GM19467 (cell line): ENCODE measurements around the gene DAZAP1.
A peak's percentile ranks its signal among the peaks of the same experiment; 100 is the strongest.

Experiments
- ATAC-seq: cut with Tn5 transposase; IDR thresholded peaks from one replicate; pipeline ENCODE4 v1.9.1; 2021; ENCODE audit warnings: mild to moderate bottlenecking, moderate library complexity; ENCODE audit not compliant: unreplicated experiment

The DAZAP1 gene

GRCh38 chr19:1377176-1377964 is 30.0 kb upstream of the DAZAP1 start:
- ATAC-seq: no peak

- ATAC-seq: no peak
These were observed 29.2 kb upstream of the DAZAP1 start for GRCh38 chr19:1377965-1378785.

DNA sequence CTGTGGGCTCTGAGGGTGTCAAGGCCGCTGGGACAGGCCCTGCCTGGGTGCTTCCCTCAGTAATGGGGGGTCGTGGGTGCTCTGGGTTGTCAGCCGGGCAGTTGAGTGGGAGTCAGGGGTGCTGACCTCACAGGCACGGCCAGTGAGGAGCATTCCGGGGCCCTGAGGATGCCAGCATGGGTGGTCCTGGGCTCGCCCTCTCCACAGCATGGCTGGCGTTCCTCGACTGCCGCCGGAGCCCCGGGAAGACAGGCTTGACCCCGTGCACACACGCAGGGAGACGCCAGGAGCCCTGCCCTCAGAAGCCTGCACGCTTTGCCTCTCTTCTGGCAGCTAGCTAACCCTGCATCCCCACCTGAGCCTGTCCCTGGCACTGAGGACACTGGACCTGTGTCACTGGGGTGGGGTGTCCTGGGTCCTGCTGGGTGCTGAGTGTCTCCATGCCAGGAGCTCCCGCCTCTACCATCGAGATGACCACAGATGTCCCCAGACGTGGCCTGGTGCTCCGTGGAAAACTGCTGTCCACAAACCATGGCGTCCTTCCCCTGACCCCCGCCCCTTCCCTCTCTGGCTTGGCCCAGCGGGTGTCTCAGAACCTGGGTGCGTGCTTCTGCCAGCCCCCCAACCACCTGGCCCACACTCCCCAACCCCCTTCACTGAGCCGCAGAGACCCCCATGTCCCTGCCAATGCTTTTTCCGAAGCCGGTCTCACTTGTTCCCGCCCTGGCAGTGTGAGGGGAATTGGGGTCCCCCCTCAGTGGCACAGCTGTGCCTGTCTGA is 28.1 kb upstream of the DAZAP1 start:
- no peak for ATAC-seq

GRCh38 chr19:1379961-1380489 is 27.4 kb upstream of the DAZAP1 start:
- no peak for ATAC-seq

DNA sequence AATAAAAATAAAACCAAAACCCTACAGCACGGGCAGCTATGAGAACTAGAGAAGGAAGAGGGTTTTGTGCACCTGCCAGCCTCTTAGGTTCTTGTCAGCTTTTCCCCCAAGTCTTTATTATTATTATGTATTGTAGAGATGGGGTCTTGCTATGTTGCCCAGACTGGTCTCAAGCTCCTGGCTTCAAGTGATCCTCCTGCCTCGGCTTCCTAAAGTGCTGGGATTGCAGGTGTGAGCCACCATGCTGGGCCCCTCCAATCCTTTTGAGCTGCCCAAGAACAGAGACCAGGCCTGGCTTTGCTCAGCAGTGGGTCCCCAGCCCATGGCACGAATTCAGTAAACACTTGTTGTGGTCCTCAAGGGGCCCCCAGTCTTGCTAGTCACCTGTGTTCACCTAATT is 25.1 kb upstream of the DAZAP1 start:
- no peak for ATAC-seq

DNA sequence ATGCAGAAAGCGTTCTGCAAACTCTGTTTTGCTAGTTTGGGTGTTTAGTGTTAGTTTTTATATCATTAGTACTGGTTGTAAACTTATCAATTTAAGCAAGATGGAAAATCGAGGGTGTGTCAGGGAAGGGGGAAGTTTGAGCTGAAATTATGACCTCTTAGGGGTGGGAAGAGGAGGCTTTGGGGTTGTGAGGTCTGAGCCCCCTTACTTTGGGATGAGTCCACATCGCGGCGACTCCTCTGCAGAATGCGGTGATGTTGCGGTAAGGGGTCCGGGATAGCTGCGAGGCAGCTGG is 24.4 kb upstream of the DAZAP1 start:
- ATAC-seq: no peak

- ATAC-seq: peak; percentile 67
These were observed 23.9 kb upstream of the DAZAP1 start, which contains the start of gene NDUFS7 for GRCh38 chr19:1383312-1384084. NDUFS7 (plus strand) TSS chr19:1383907; CDS start chr19:1383927, 20 bp downstream.

DNA sequence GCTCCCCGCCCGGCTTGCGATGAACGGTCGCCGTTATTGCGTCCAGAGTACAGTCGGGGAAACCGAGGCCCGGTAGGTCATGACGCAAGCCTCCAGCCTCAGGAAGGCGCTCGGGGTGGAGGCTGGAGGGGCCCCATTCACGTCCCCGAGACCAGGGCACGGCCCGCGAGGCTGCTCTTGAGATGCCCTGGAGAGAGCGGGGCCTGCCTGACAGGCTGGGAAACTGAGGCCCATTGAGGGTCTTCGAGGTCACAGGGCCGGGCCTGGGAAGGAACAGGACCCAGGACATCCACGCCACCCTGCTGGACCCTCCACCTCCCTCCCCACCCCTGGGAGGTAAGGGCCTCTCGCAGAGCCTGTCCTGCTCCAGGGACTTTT is 23.3 kb upstream of the DAZAP1 start:
- no peak for ATAC-seq

GRCh38 chr19:1384478-1385110 is 22.8 kb upstream of the DAZAP1 start:
- ATAC-seq: no peak

GRCh38 chr19:1385816-1386215 is 21.6 kb upstream of the DAZAP1 start:
- no peak for ATAC-seq

DNA sequence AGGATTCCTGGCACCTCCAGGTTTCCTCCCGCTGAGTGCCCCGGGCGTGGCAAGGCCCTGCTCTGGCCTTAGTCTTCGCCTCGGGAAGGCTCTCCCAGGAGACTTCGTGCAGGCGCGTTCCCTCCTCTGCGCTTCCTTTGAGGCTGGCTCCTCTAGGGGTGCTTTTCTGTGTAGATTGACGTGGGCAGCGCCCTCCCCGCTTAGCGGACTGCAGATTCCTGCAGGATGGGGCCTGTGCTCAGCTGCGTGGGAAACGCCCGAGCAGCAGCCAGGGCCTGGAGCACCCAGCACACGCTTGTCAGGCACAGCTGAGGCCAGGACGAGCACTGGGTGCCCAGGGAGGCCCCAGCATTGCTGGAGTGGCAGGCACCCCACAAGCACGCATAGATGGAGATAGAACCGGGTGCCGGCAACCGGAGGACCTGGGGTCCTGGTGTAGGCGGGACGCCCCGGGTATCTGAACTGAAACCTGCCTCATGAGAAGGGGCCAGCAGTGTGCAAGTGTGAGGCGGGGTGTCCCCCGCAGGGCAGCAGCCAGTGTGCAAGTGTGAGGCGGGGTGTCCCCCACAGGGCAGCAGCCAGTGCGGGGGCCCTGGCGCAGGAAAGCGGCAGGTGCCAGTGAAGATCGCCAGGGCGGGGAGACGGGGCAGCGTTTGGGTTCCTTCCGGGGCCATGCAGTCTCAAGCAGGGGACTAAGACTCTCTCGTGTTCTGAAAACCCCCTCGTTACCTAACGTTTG is 20.3 kb upstream of the DAZAP1 start:
- ATAC-seq: no peak

DNA sequence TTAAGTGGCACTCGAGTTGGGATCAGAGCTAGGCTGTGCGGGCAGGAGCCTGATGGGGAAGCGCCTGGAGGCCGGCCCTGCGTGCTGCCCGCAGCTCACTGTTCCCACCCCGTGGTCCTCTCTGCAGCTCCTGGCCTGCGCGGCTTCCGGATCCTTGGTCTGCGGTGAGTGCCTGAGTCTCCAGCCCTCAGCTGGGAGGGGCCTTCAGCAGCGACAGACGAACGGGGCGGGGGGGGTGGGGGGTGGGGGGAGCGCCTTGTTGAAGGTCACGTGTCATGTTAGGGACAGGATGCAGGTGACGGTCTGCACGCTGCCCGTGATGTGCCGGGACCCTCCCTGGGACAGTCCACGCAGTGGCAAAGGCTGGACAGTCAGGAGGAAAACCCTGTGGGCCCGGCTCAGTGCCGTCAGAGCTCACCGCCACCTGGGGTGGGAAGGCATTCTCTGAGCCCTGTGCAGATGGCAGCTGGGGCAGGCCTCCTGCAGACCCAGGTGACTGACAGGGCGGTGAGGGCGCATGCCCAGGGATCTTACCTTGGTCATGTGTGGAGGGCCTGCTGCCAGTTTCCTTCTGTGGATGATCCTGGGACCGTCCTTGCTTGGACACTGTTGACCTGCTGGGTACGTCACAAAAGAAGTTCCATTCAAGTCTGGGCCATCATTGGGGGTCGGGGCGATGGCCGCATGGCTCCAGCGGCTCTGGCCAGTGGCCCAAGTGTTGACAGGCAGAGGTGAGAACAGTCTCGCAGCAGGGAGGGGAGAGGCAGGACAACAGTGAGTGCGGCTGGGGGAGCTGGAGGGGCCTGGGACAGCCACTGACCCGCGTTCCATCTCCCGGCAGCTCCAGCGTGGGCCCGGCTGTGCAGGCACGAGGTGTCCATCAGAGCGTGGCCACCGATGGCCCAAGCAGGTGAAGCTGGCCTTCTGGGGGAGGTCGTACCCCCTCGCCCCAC is 19.4 kb upstream of the DAZAP1 start:
- ATAC-seq: no peak

DNA sequence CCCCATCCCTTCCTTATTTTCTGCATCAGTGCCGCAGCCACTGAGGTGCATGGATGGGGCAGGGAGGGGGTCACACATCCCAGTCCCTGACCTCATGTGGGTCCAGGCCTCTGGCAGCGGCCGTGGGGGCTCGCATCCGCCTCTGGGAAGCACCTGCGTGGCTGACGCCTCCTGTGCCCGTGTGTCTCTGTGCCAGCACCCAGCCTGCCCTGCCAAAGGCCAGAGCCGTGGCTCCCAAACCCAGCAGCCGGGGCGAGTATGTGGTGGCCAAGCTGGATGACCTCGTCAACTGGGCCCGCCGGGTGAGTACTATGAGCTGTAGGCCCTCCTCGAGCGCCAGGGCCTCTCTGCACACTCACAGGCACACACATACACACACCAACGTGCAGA is 18.8 kb upstream of the DAZAP1 start:
- no peak for ATAC-seq

GRCh38 chr19:1389033-1389940 is 18.1 kb upstream of the DAZAP1 start:
- ATAC-seq: no peak

DNA sequence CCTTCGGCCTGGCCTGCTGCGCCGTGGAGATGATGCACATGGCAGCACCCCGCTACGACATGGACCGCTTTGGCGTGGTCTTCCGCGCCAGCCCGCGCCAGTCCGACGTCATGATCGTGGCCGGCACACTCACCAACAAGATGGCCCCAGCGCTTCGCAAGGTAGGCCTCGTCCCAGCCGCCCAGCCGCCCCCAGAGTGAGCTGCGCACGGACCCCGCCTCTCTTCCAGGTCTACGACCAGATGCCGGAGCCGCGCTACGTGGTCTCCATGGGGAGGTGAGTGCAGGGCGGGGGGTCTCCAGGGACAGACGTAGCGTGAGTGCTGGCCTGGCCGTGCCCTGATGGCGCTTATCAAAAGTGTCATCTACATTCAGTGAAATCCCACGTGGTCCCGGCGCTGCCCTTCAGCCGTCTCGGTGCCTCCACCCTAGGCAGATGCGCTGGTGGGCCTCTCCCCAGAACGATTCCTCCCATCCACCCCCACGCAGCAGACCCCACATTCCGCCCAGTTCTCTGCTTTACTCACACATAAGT is 16.4 kb upstream of the DAZAP1 start:
- no peak for ATAC-seq

DNA sequence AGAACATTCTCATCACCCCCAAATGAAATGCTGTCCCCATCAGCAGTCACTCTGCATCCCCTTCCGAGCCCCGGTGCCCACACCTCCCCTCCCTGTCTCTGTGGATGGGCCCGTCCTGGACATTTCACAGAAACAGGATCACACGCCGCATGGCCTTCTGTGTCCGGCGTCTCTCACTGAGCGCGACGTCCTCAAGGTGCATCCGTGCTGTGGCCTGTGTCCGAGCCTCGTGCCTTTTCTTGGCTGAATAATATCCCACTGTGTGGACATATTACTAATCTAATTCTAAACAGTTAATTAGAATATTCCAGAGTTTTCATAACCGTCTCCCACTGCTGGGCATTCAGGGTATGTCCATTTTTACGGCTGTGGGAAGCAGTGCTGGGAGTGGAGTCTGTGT is 15.0 kb upstream of the DAZAP1 start:
- no peak for ATAC-seq

- ATAC-seq: no peak
These were observed 14.4 kb upstream of the DAZAP1 start for GRCh38 chr19:1392939-1393530.
